Hepatocyte (in vitro differentiated cells): ENCODE results near the gene TMEM132A. TPM values are rescaled to one million over a fixed set of nuclear protein-coding genes. Genes with fewer than 3 reads are reported as not detected.

Source experiments
- DNase-seq: peaks from one replicate; pipeline ENCODE4 v3.0.0-alpha.2; 2016; ENCODE audit warnings: low spot score
- H2AFZ ChIP-seq: fragments of 200-600 bp; sonication (generic); 2 replicates; pipeline ENCODE4 v1.6.0; 2016; ENCODE audit warnings: antibody characterized with exemption, mild to moderate bottlenecking
- H3K27ac ChIP-seq: fragments of 200-600 bp; sonication (generic); 2 replicates; pipeline ENCODE4 v1.5.1; 2016; ENCODE audit warnings: mild to moderate bottlenecking
- H3K27me3 ChIP-seq: fragments of 200-600 bp; sonication (generic); 2 replicates; pipeline ENCODE4 v1.6.1; 2016
- H3K36me3 ChIP-seq: fragments of 200-600 bp; sonication (generic); replicated peaks from 2 replicates; pipeline ENCODE4 v1.5.1; 2016; ENCODE audit warnings: low read depth; ENCODE audit not compliant: insufficient read depth
- H3K4me1 ChIP-seq: fragments of 200-600 bp; sonication (generic); 2 replicates; pipeline ENCODE4 v1.5.1; 2016; ENCODE audit warnings: mild to moderate bottlenecking, moderate library complexity; ENCODE audit not compliant: insufficient read depth
- H3K4me2 ChIP-seq: fragments of 200-600 bp; sonication (generic); 2 replicates; pipeline ENCODE4 v1.6.0; 2016
- H3K4me3 ChIP-seq: fragments of 200-600 bp; sonication (generic); 2 replicates; pipeline ENCODE4 v1.5.1; 2016; ENCODE audit warnings: mild to moderate bottlenecking
- H3K79me2 ChIP-seq: fragments of 200-600 bp; sonication (generic); 2 replicates; pipeline ENCODE4 v1.6.0; 2017; ENCODE audit warnings: mild to moderate bottlenecking
- H3K9me2 ChIP-seq: fragments of 200-600 bp; sonication (generic); replicated peaks from 2 replicates; pipeline ENCODE4 v1.6.0; 2017; ENCODE audit warnings: mild to moderate bottlenecking; ENCODE audit not compliant: insufficient read depth
- H3K9me3 ChIP-seq: fragments of 200-600 bp; sonication (generic); 2 replicates; pipeline ENCODE4 v1.5.1; 2016; ENCODE audit warnings: low read depth, mild to moderate bottlenecking
- H4K20me1 ChIP-seq: fragments of 200-600 bp; sonication (generic); 2 replicates; pipeline ENCODE4 v1.6.0; 2016; ENCODE audit warnings: mild to moderate bottlenecking; ENCODE audit not compliant: insufficient read depth, poor library complexity, severe bottlenecking
- EZH2 ChIP-seq: fragments of 200-600 bp; sonication (generic); IDR thresholded peaks from 2 replicates; pipeline ENCODE4 v1.6.1; 2016; ENCODE audit warnings: antibody characterized with exemption, mild to moderate bottlenecking, borderline replicate concordance
- EZH2phosphoT487 ChIP-seq: fragments of 200-600 bp; sonication (generic); IDR thresholded peaks from one replicate; pipeline ENCODE4 v1.6.1; 2018; ENCODE audit warnings: antibody characterized with exemption, mild to moderate bottlenecking, low read depth, moderate library complexity; ENCODE audit not compliant: unreplicated experiment, severe bottlenecking
- WGBS: methylation state at CpG from one replicate; pipeline ENCODE4 v1.1.6; 2016; ENCODE audit warnings: low lambda C conversion rate; ENCODE audit errors: missing lambda C conversion rate; 5-methylcytosine and 5-hydroxymethylcytosine counted together
- polyA plus RNA-seq: library from polyadenylated mRNA; unstranded; fragments of >200 nt; fragmentation: Nextera tagmentation; extraction: Ambion mirVana; gene quantifications from 2 replicates; pipeline ENCODE4 v1.2.1, GENCODE V29; 2016
- total RNA-seq: library from RNA; depleted of rRNA; stranded (reverse); fragments of >200 nt; gene quantifications from 2 replicates; pipeline ENCODE4 v1.2.3, GENCODE V29; 2014
- TF ChIP-seq, protein P1 (sequence below): fragments of 200-600 bp; sonication (generic); IDR thresholded peaks from 2 replicates; pipeline ENCODE4 v1.5.1; 2016; ENCODE audit warnings: antibody characterized with exemption, mild to moderate bottlenecking; ENCODE audit not compliant: poor library complexity

Gene TMEM132A
- total and polyA plus RNA-seq, 2 experiments from 2014 or later = 44.3 to 98.7 TPM

DNA sequence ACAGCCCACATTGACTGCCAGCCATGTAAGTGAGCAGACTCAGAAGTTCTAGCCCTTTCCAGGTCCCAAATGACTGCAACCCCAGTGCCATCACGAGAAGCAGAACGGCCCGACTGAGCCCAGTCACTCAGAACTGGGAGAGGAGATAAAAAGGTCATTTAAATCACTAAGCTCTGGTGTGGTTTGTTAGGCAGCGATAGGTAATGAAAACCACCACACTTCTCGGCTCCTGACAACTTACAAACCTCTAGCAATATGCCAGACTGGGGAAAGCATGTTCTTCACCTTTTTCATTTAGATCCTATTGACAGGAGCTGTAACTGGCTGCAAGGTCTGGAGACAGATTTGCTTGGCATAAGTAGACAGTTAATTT, 21.0 kb downstream of the TMEM132A start:
- H3K79me2 ChIP-seq = no peaks in the 10 kb centered on the region
- peaks cover 3% of the 10 kb centered on the region for H3K4me1 ChIP-seq
- 89% methylated on average over 5 of the region's 5 CpGs for WGBS
- no peaks in the 10 kb centered on the region for H3K9me3 ChIP-seq
- no peak for DNase-seq
- no peaks in the 10 kb centered on the region for H3K36me3 ChIP-seq
- H3K4me2 ChIP-seq = no peak overlapping the region
- TF ChIP-seq, protein P1, sequence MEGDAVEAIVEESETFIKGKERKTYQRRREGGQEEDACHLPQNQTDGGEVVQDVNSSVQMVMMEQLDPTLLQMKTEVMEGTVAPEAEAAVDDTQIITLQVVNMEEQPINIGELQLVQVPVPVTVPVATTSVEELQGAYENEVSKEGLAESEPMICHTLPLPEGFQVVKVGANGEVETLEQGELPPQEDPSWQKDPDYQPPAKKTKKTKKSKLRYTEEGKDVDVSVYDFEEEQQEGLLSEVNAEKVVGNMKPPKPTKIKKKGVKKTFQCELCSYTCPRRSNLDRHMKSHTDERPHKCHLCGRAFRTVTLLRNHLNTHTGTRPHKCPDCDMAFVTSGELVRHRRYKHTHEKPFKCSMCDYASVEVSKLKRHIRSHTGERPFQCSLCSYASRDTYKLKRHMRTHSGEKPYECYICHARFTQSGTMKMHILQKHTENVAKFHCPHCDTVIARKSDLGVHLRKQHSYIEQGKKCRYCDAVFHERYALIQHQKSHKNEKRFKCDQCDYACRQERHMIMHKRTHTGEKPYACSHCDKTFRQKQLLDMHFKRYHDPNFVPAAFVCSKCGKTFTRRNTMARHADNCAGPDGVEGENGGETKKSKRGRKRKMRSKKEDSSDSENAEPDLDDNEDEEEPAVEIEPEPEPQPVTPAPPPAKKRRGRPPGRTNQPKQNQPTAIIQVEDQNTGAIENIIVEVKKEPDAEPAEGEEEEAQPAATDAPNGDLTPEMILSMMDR = no peak
- no peak for TF ChIP-seq EZH2phosphoT487
- TF ChIP-seq EZH2 = no peak
- no peak overlapping the region for H2AFZ ChIP-seq
- H3K4me3 ChIP-seq = no peak overlapping the region
- no peaks in the 10 kb centered on the region for H3K9me2 ChIP-seq
- no peak overlapping the region for H3K27ac ChIP-seq
- no peaks in the 10 kb centered on the region for H4K20me1 ChIP-seq
- peaks cover 12% of the 10 kb centered on the region for H3K27me3 ChIP-seq

DNA sequence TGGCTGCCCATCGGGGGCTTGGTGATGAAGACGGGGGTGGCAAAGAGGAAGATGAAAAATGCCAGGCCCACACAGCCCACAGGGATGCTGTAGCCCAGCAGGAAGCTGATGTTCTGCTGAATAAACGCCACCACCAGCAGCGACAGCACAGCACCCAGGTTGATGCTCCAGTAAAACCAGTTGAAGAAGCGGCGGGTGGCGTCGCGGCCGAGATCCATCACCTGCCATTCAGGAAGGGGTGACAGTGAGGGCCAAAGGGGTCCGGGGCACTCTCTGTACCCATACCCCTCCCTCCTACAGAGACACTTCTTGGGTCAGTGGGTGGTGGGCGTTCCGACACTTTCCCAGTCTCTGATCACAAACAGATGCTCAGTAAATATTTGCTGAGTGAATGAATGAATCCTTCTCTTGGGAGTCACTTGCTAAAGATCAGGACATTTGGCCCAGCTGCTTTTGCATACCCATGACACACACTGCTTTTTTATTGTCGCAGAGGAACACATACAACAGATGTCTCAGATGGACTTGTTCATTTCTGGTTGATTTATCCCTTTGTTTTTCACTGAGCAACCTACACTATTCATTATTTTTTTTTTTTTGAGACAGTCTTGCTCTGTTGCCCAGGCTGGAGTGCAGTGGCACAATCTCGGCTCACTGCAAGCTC, 22.5 kb downstream of the TMEM132A start:
- DNase-seq = no peak
- no peak overlapping the region for H2AFZ ChIP-seq
- no peaks in the 10 kb centered on the region for H4K20me1 ChIP-seq
- no peaks in the 10 kb centered on the region for H3K9me3 ChIP-seq
- H3K4me3 ChIP-seq = no peak overlapping the region
- H3K27ac ChIP-seq = no peak overlapping the region
- WGBS = 89% methylated on average over 15 of the region's 15 CpGs
- H3K4me1 ChIP-seq = peaks cover 3% of the 10 kb centered on the region
- H3K36me3 ChIP-seq = no peaks in the 10 kb centered on the region
- H3K27me3 ChIP-seq = peaks cover 24% of the 10 kb centered on the region
- H3K9me2 ChIP-seq = no peaks in the 10 kb centered on the region
- no peaks in the 10 kb centered on the region for H3K79me2 ChIP-seq
- TF ChIP-seq, protein P1 = no peak
- TF ChIP-seq EZH2phosphoT487 (no peak), EZH2 (no peak)
- H3K4me2 ChIP-seq = no peak overlapping the region

GRCh38 chr11:60947700-60948099, 23.4 kb downstream of the TMEM132A start:
- no peak overlapping the region for H3K4me2 ChIP-seq
- no peaks in the 10 kb centered on the region for H3K9me3 ChIP-seq
- no peak overlapping the region for H2AFZ ChIP-seq
- H3K27ac ChIP-seq = no peak overlapping the region
- H4K20me1 ChIP-seq = no peaks in the 10 kb centered on the region
- no peak for DNase-seq
- WGBS = 36% methylated on average over 2 of the region's 2 CpGs
- peaks cover 3% of the 10 kb centered on the region for H3K4me1 ChIP-seq
- no peak overlapping the region for H3K4me3 ChIP-seq
- H3K79me2 ChIP-seq = no peaks in the 10 kb centered on the region
- H3K9me2 ChIP-seq = no peaks in the 10 kb centered on the region
- TF ChIP-seq, protein P1 = no peak
- TF ChIP-seq EZH2phosphoT487 = no peak
- H3K36me3 ChIP-seq = no peaks in the 10 kb centered on the region
- peaks cover 30% of the 10 kb centered on the region for H3K27me3 ChIP-seq

DNA sequence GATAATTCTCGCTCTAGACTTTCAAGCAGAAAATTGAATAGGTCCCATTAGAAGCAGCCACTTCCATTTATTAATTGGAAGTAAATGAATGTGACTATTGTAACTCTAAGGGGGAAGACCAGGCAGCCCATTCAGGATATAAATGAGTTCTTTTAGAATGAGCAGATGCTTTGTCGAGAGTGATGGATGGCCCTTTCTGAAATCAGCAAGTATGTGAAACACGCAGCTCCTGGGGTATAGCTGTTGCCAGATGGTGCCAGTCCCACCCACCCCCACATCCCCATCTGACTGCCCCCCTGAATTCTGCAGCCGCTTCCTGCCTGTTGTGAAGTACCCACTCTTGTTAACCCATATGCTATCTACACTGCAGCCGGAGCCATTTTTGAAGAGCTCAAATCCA, 24.0 kb downstream of the TMEM132A start:
- Histone ChIP-seq H3K9me3 (no peaks in the 10 kb centered on the region), H3K36me3 (no peaks in the 10 kb centered on the region), H2AFZ (no peak overlapping the region), H3K79me2 (no peaks in the 10 kb centered on the region), H4K20me1 (no peaks in the 10 kb centered on the region), H3K4me1 (peaks cover 3% of the 10 kb centered on the region), H3K4me3 (no peak overlapping the region), H3K9me2 (no peaks in the 10 kb centered on the region), H3K27ac (no peak overlapping the region), H3K27me3 (peaks cover 35% of the 10 kb centered on the region), H3K4me2 (no peak overlapping the region)
- WGBS = 82% methylated on average over 5 of the region's 5 CpGs
- no peak for DNase-seq
- TF ChIP-seq, protein P1 = no peak
- no peak for TF ChIP-seq EZH2phosphoT487
- TF ChIP-seq EZH2 = no peak
